ENCODE measurements around the gene THSD7B.

THSD7B gene

GRCh38 chr2:137237055-137237454 is 471.7 kb downstream of the THSD7B start:
- no peak overlapping the region for H3K4me3 ChIP-seq (ENCODE audit: low read depth, low read length)
- TF ChIP-seq, protein P1, sequence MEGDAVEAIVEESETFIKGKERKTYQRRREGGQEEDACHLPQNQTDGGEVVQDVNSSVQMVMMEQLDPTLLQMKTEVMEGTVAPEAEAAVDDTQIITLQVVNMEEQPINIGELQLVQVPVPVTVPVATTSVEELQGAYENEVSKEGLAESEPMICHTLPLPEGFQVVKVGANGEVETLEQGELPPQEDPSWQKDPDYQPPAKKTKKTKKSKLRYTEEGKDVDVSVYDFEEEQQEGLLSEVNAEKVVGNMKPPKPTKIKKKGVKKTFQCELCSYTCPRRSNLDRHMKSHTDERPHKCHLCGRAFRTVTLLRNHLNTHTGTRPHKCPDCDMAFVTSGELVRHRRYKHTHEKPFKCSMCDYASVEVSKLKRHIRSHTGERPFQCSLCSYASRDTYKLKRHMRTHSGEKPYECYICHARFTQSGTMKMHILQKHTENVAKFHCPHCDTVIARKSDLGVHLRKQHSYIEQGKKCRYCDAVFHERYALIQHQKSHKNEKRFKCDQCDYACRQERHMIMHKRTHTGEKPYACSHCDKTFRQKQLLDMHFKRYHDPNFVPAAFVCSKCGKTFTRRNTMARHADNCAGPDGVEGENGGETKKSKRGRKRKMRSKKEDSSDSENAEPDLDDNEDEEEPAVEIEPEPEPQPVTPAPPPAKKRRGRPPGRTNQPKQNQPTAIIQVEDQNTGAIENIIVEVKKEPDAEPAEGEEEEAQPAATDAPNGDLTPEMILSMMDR (IDR thresholded peaks at IDR 0.05; ENCODE audit: borderline replicate concordance, insufficient read depth, low read depth, low read length): no peak

GRCh38 chr2:137238065-137238464 is 472.7 kb downstream of the THSD7B start:
- TF ChIP-seq, protein P1 (IDR thresholded peaks at IDR 0.05; ENCODE audit: borderline replicate concordance, insufficient read depth, low read depth, low read length): no peak
- no peak overlapping the region for H3K4me3 ChIP-seq (ENCODE audit: low read depth, low read length)

- TF ChIP-seq, protein P1 (IDR thresholded peaks at IDR 0.05; ENCODE audit: borderline replicate concordance, insufficient read depth, low read depth, low read length): no peak
Observed at GRCh38 chr2:137249463-137250130, 484.3 kb downstream of the THSD7B start.

DNA sequence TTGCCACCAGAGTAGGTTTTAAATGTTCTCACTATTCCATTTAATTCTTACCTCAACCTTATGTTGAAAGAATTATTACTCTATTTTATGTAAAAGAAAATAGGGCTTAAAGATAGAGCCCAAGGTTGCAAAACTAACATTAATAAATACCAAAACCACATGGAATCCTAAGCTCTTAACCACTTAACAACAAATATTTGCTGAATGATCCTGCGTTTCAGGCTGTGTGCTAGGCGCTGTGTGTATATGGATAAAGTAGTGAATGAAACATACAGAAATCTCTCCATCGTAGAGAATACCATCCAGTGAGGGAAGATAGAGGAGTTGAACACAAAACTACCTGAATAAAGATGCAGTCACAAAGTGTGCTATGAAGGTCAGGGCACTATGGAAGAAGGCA is 485.1 kb downstream of the THSD7B start:
- TF ChIP-seq, protein P1 (IDR thresholded peaks at IDR 0.05; ENCODE audit: borderline replicate concordance, insufficient read depth, low read depth, low read length): no peak
- H3K4me3 ChIP-seq (ENCODE audit: low read depth, low read length): no peak overlapping the region

More at GRCh38 chr2:137249463-137250130, 484.3 kb downstream of the THSD7B start:
- H3K4me3 ChIP-seq (ENCODE audit: low read depth, low read length): no peak overlapping the region

DNA sequence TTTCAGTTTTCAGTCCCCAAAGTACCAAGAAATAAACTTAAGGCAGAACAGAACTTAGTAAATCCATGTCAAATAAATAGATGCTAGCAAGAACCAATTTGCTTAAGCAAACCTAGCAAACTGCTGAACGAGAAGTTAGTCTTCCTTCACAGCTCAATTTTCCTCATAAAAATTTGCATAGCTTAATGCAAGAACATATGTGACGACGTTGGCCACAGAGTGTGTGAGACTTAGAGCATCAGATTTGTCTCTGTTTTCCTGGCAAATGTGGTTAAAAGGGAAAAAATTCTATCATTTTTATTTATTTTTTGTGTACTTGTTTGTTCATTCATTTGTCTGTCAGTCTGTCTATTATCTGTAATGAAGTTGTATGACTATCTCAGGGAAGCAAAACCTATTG is 485.7 kb downstream of the THSD7B start:
- TF ChIP-seq, protein P1 (IDR thresholded peaks at IDR 0.05; ENCODE audit: borderline replicate concordance, insufficient read depth, low read depth, low read length): no peak
- no peak overlapping the region for H3K4me3 ChIP-seq (ENCODE audit: low read depth, low read length)

DNA sequence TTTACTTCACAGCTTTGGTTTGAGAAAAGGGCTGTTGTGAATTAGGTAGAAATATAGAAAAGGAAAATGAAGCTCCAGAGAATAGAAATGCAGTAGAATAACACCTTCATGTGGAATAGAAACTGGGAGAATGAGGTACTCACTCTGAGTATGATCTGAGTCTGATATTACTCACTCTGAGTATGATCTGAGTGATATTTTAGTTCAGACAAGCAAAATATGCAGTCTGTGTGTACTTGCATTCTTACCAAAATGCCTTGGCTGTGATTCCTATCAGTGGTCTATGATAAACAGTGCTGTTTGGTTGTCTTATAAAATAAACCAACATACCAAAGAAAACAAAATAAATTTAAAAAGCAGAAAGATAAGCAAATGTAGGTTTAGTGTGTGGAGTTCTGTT is 487.6 kb downstream of the THSD7B start:
- TF ChIP-seq, protein P1 (IDR thresholded peaks at IDR 0.05; ENCODE audit: borderline replicate concordance, insufficient read depth, low read depth, low read length): no peak
- H3K4me3 ChIP-seq (ENCODE audit: low read depth, low read length): no peak overlapping the region

GRCh38 chr2:137254052-137254451 is 488.7 kb downstream of the THSD7B start:
- H3K4me3 ChIP-seq (ENCODE audit: low read depth, low read length): no peak overlapping the region
- TF ChIP-seq, protein P1 (IDR thresholded peaks at IDR 0.05; ENCODE audit: borderline replicate concordance, insufficient read depth, low read depth, low read length): no peak
